Ishikawa (cell line): ENCODE results near the gene NDUFS1.

Experiments
- CEBPB ChIP-seq: IDR thresholded peaks from 2 replicates; pipeline ENCODE4 v1.6.1; 2012
- CREB1 ChIP-seq: IDR thresholded peaks from 2 replicates; pipeline ENCODE4 v1.6.1; 2012; ENCODE audit warnings: low read depth
- EGR1 ChIP-seq: IDR thresholded peaks from 2 replicates; pipeline ENCODE4 v1.6.1; 2012
- EP300 ChIP-seq: IDR thresholded peaks from 2 replicates; pipeline ENCODE4 v1.6.1; 2012; ENCODE audit warnings: borderline replicate concordance
- FOXM1 ChIP-seq: IDR thresholded peaks from 2 replicates; pipeline ENCODE4 v1.6.1; 2012; ENCODE audit warnings: low read depth, borderline replicate concordance
- MAX ChIP-seq: IDR thresholded peaks from 2 replicates; pipeline ENCODE4 v1.6.1; 2012
- NFIC ChIP-seq: IDR thresholded peaks from 2 replicates; pipeline ENCODE4 v1.6.1; 2012
- RAD21 ChIP-seq: IDR thresholded peaks from 2 replicates; pipeline ENCODE4 v1.6.1; 2012; ENCODE audit warnings: low read depth
- REST ChIP-seq: IDR thresholded peaks from 2 replicates; pipeline ENCODE4 v1.6.1; 2012; ENCODE audit warnings: low read depth, mild to moderate bottlenecking
- TAF1 ChIP-seq: IDR thresholded peaks from 2 replicates; pipeline ENCODE4 v1.6.1; 2012; ENCODE audit warnings: low read depth, mild to moderate bottlenecking
- TCF12 ChIP-seq: IDR thresholded peaks from 2 replicates; pipeline ENCODE4 v1.6.1; 2012; ENCODE audit warnings: low read depth
- TEAD4 ChIP-seq: IDR thresholded peaks from 2 replicates; pipeline ENCODE4 v1.6.1; 2012
- USF1 ChIP-seq: IDR thresholded peaks from 2 replicates; pipeline ENCODE4 v1.6.1; 2012
- ZBTB7A ChIP-seq: IDR thresholded peaks from 2 replicates; pipeline ENCODE4 v1.6.1; 2012; ENCODE audit warnings: low read depth

The NDUFS1 gene

GRCh38 chr2:206084439-206084869 is 74.8 kb downstream of the NDUFS1 start:
- TF ChIP-seq TAF1 (0 out of 2 replicates have a peak, but pooled peaks have one; percentile 21), CREB1 (no peak), TEAD4 (no peak), USF1 (no peak), EGR1 (no peak), ZBTB7A (no peak), RAD21 (no peak), REST (peak; percentile 23; the same call in 1 of the 2 replicates)

- TF ChIP-seq EGR1 (no peak), TEAD4 (no peak), TCF12 (no peak), RAD21 (no peak), USF1 (no peak), EP300 (no peak), FOXM1 (no peak), NFIC (no peak), CREB1 (no peak), ZBTB7A (no peak), MAX (no peak), TAF1 (no peak), CEBPB (no peak)
Observed at GRCh38 chr2:206083602-206084438, 75.4 kb downstream of the NDUFS1 start.

- TF ChIP-seq REST, result no peak
- no peak for TF ChIP-seq CREB1
- no peak for TF ChIP-seq EGR1
- TF ChIP-seq ZBTB7A, result no peak
- no peak for TF ChIP-seq FOXM1
- no peak for TF ChIP-seq TEAD4
- no peak for TF ChIP-seq MAX
Observed at GRCh38 chr2:206082298-206082843, 76.9 kb downstream of the NDUFS1 start.

- TF ChIP-seq EP300 (no peak), FOXM1 (no peak), USF1 (no peak)
Observed at GRCh38 chr2:206080927-206081326, 78.3 kb downstream of the NDUFS1 start.

GRCh38 chr2:206079699-206080465 is 79.4 kb downstream of the NDUFS1 start:
- TF ChIP-seq FOXM1 (no peak), EGR1 (no peak), RAD21 (no peak)

- TF ChIP-seq EP300 (no peak), ZBTB7A (no peak), USF1 (no peak), RAD21 (no peak), TCF12 (no peak), TEAD4 (no peak), CREB1 (no peak), EGR1 (no peak), CEBPB (no peak), REST (no peak)
Observed at GRCh38 chr2:206075113-206075512, 84.1 kb downstream of the NDUFS1 start.
